Ecto neural progenitor cell (in vitro differentiated cells): ENCODE measurements around the gene CHKB.
"Not testable (repeated sequence)": the region's sequence is repeated elsewhere in the genome, so short reads cannot be mapped to it uniquely, and the experiment has no call there.

Experiments used
- DNase-seq: peaks from one replicate; pipeline ENCODE4 v3.0.0-alpha.2; 2018; ENCODE audit warnings: low spot score

Gene CHKB

GRCh38 chr22:50582493-50583293, at the start of gene CHKB:
CHKB (minus strand) TSS chr22:50582849; CDS start chr22:50582781, 68 bp downstream.
- peak; percentile 99 for DNase-seq

GRCh38 chr22:50630376-50630775, 47.7 kb upstream of the CHKB start:
- no peak for DNase-seq

- DNase-seq = no peak
These were observed 46.0 kb upstream of the CHKB start for GRCh38 chr22:50628543-50629134.

- DNase-seq = peak; percentile 91
These were observed 45.2 kb upstream of the CHKB start, which contains the start of gene ARSA for GRCh38 chr22:50627642-50628542. ARSA (minus strand) TSS chr22:50628152; CDS start chr22:50627779, 373 bp downstream.

GRCh38 chr22:50626850-50627641, 44.4 kb upstream of the CHKB start:
- peak; percentile 55 for DNase-seq

GRCh38 chr22:50626314-50626849, 43.7 kb upstream of the CHKB start:
- DNase-seq = peak; percentile 64

- DNase-seq = peak; percentile 46
These were observed 43.1 kb upstream of the CHKB start for GRCh38 chr22:50625568-50626313.

GRCh38 chr22:50625131-50625567, 42.5 kb upstream of the CHKB start:
- no peak for DNase-seq

- DNase-seq = no peak
These were observed 41.9 kb upstream of the CHKB start for GRCh38 chr22:50624347-50625130.

GRCh38 chr22:50622723-50623327, 40.2 kb upstream of the CHKB start:
- DNase-seq = no peak

GRCh38 chr22:50621948-50622722, 39.5 kb upstream of the CHKB start:
- no peak for DNase-seq

GRCh38 chr22:50621356-50621880, 38.8 kb upstream of the CHKB start:
- DNase-seq = no peak

- DNase-seq = peak; percentile 85
These were observed 38.1 kb upstream of the CHKB start for GRCh38 chr22:50620593-50621355.

- not testable (repeated sequence) for DNase-seq
These were observed 31.6 kb upstream of the CHKB start for GRCh38 chr22:50614296-50614695.

- DNase-seq = peak; percentile 47
These were observed 30.8 kb upstream of the CHKB start for GRCh38 chr22:50613291-50613981.

- DNase-seq = peak; percentile 71
These were observed 30.0 kb upstream of the CHKB start for GRCh38 chr22:50612528-50613221.
